Measurements from ENCODE around the gene MOCS2.
"Not testable (repeated sequence)": the region's sequence is repeated elsewhere in the genome, so short reads cannot be mapped to it uniquely, and the experiment has no call there.

Gene MOCS2, protein sequence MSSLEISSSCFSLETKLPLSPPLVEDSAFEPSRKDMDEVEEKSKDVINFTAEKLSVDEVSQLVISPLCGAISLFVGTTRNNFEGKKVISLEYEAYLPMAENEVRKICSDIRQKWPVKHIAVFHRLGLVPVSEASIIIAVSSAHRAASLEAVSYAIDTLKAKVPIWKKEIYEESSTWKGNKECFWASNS

DNA sequence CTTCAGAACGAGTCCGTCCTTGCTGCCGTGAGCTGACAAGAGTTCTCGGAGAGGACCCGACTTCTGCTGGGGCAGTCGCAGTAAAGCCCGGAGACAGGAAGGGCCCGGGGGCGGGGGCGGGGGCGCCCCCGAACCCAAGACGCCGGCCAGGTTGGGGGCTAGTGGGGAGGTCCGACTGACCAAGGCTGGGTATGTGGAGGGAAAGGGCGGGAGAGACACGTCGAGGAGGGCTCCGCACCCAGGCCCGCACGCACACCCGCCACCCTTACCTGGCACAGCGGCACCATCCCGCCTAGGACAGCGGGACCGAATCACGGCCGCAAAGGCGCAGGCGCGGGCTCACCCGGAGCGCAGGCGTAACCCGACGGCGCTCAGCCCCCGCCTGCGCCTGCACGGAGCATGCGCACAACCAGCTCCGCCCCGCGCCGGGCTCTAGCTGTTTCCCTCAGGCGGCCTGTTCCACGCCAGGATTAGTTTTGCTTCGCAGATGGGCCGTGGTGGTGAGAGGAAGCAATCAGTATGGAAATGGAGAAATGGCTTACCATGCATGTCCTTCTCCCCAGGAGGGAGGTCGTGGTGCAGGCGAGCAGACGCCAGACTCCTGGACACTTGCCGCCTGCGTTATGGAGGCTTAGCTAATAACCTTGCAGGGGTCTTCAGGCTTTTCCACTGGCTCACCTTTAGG lies at the start of gene MOCS2:
TSS of gene MOCS2 (minus strand) at position 315 of the 685 bp plus-strand sequence. CDS start 2,583 bp downstream, outside the sequence.
- in situ Hi-C loops (cut with MboI; ENCODE audit: low pct_unique_long_range_greater_than_20kb, low sequenced_read_pairs) = no loop called here

DNA sequence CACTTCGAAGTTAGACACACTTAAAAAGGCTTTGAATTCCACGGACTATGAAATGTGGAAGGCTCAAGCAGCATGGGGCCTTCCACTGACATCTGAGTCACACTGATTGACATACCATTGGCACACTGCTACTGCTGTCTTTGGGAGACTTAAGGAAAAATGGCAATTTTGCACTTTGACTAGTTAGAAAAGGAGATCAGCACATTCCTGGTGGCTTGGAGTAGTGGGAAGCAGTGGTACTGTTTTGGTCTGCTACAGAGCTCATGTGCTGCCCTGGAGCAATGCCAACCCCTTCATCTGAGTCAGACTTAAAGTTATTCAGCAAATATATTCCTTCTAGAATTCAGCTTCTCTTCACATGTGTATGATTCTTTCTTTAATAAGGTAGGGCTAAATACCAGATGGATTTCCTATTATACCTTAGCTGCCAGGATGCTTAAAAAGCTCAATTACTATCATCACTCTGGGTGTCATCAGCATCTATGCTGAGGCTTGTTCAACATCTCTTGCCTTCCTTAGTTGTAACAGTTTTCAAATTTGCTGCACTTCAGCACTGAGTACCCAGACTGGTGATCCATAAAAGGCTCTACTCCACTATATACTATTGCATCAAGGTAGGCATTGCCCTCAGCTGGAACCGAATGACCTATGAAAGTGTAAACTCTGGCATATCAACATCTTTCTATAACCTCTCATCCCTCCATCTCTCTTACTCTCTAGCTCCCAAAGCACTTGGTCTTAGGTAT lies 42.3 kb upstream of the MOCS2 start:
- DNase-seq = no peak
- in situ Hi-C loops (cut with MboI; ENCODE audit: low pct_unique_long_range_greater_than_20kb, low sequenced_read_pairs) = no loop called here

More for the DNA sequence above, at the start of gene MOCS2:
- DNase-seq = peak; percentile 93

DNA sequence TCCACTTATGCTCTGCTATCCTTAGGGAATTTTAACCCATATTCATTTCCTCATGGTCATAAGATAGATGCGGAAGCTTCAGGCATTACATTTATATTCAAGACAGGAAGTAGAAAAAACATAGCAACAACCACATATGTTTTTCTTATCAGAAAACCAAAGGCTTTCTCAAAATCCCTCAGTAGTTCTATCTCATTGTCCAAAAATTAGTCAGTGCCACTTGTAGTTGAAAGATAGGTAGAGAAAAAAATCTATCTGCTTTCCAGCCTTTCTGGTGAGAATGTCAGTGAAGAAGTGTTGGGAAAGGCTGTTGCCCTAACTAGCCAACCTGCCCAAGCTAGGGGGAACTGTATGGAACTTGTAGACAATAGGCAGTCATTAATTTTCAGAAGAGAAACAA lies 23.5 kb upstream of the MOCS2 start:
- DNase-seq = no peak
- in situ Hi-C loops (cut with MboI; ENCODE audit: low pct_unique_long_range_greater_than_20kb, low sequenced_read_pairs) = no loop called here

DNA sequence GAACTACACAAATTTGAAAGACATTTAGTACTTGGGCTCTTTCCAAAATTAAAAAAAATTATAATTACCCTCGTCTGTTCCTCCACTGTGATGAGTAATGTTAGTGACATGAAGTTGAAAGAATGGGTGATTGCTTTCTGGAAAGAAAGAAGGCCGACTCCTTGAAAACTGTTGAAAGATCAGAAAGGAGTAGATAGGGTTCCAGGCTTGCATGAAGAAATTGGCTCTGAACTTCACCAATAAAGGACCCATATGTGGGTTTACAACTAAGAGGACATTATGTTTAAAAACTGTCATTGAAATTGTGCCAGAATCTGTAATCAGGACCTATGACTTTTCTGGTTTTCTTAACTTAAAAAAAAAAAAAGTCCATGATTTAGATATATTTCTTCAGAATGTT lies 20.7 kb upstream of the MOCS2 start:
- in situ Hi-C loops (cut with MboI; ENCODE audit: low pct_unique_long_range_greater_than_20kb, low sequenced_read_pairs) = no loop called here
- no peak for DNase-seq

DNA sequence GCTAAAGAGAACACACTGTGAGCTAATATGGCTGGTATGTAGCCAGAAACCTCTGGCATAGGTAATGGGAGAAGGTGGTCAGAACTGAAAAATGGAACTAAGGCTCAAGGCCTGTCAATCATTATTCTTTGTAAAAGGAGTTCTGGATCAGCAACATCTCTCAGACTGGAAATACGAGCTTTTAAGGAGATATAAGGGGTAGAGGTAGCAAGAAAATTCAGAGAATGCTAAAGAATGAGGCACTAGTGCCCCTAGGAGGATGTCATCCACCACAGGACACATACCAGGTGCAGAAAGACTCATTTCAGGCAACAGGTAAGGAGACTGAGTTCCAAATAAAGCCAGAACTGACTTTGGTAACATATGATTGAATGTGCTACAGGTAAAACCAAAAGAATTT lies 18.9 kb upstream of the MOCS2 start:
- in situ Hi-C loops (cut with MboI; ENCODE audit: low pct_unique_long_range_greater_than_20kb, low sequenced_read_pairs) = no loop called here
- no peak for DNase-seq

DNA sequence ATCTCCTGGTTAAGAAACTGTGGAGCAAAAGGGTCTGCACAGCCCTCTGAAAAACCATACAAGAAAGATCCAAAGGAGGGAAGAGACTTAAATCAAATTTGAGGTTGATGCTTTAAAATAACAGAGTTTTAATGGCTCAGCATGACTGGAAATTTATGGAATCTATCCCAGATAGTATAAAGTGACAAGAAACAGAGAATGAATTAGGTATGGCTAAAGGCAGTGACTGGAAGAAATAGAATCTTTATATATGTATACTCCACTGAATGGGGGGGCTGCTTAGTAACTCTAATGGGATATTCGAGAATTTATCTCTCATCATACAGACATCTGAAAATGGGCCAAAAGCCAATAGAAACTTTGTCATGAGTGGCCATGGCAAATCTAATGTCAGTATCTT lies 17.6 kb upstream of the MOCS2 start:
- no peak for DNase-seq
- in situ Hi-C loops (cut with MboI; ENCODE audit: low pct_unique_long_range_greater_than_20kb, low sequenced_read_pairs) = no loop called here

DNA sequence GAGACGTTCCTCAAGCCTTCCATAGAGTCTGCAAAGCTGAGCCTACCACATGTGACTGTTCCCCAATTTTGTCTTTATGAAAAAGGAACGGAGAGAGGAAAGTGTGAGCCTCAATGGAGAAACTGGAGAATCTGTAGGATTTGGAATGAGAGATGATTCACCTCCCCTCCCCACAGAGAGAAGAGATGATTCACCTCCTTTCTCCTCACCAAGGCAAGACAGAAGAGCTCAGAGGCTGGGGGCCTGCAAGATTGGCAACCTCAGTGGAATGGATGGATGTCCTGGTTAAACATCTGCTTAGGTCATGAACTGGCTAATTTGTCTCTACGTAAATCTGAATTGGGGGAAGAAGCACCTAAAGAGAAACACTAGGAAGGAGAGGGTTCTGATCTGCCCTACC lies 17.0 kb upstream of the MOCS2 start:
- in situ Hi-C loops (cut with MboI; ENCODE audit: low pct_unique_long_range_greater_than_20kb, low sequenced_read_pairs) = no loop called here
- no peak for DNase-seq

DNA sequence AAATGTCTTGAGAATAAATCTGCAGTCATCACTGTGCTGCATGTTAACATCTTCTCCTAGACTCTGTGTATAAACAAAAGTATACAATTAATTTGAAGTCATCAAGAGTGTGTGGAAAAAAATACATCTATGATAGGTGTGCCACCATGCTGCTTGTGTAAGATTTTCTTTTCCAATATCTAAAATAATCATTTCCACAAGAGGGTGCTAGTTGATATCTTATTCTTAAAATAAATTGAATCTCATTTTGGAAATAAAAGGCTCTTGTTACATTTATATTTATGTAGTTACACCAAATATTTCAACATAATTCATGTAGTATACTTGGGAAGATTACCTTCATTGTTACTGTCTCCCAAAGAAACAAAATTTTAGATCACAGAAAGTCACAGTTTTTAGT lies 14.1 kb upstream of the MOCS2 start:
- peak; percentile 12 for DNase-seq
- in situ Hi-C loops (cut with MboI; ENCODE audit: low pct_unique_long_range_greater_than_20kb, low sequenced_read_pairs) = no loop called here

DNA sequence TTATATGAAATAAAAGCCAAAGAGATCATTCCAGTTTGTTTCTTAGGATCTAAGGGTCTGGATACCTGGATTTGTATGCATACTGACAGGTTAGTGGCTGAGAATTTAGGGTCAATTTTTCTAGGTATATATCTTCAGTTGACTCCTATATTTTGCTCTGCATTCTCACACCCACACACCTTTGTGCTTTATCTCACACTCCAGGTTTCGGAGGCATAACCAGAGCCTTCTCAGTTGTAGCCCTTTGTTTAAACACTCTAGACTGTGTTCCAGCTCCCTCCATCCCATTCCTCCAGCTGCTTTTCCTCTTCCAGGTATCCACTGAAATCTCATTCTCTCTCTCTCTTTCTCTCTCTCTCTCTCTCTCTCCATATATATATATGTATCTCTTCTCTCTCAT lies 10.6 kb upstream of the MOCS2 start:
- DNase-seq = no peak
- in situ Hi-C loops (cut with MboI; ENCODE audit: low pct_unique_long_range_greater_than_20kb, low sequenced_read_pairs) = no loop called here

DNA sequence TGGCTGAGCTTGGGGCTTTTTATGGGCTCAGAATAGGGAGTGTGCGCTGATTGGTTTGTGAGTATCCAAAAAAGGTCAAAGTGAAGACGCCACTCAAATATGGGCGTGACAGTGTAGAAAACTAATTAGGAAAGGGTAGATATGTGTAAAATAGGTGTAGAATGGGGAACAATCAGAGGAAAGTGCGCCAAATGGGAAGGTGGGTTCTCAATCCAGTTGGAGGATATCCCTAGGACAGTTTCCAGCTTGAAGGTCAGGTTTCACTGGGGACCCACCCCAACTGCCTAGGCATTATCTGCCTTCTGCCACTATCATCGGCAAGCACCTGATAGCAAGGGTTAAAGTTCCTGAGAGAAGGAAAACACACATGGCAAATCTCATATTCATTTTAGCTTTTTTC lies 9.3 kb upstream of the MOCS2 start:
- no peak for DNase-seq
- in situ Hi-C loops (cut with MboI; ENCODE audit: low pct_unique_long_range_greater_than_20kb, low sequenced_read_pairs) = no loop called here

DNA sequence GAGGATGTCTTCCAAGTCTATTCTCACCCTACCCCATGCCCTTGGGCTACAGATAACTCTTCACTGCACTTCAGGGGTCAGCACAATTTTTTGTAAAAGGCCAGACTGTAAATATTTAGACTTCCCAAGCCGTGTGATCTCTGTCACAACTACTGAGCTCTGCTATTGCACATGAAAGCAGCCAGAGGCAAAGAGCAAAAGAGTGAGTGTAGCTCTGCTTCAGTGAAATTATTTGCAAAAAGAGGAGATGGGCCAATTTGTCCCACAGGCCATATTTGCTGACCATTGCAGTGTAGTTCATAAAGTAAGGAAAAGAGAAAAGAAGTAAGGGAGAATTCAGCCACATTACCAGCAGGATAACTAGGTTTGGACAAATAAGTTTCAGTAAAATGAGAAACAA lies 7.0 kb upstream of the MOCS2 start:
- DNase-seq = no peak
- in situ Hi-C loops (cut with MboI; ENCODE audit: low pct_unique_long_range_greater_than_20kb, low sequenced_read_pairs) = no loop called here

DNA sequence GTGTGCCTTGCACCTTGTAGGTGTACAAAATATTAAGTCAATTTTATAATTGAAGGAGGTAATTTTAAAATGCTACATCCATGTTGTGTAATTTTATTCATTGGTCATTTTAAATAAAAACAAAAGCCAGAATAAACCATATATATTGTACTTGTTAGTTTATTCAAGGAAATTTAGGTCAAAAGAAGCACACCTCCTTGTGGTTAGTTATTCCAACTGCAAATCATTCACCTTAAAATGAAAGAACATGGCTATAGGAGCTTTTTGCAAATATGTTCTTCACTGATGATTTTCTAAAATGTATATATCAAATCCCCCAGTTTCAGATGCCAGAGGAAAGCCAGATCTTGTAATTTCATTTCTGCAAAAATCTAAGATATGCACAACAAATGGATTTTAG lies 5.4 kb upstream of the MOCS2 start:
- in situ Hi-C loops (cut with MboI; ENCODE audit: low pct_unique_long_range_greater_than_20kb, low sequenced_read_pairs) = no loop called here
- DNase-seq = peak; percentile 40

DNA sequence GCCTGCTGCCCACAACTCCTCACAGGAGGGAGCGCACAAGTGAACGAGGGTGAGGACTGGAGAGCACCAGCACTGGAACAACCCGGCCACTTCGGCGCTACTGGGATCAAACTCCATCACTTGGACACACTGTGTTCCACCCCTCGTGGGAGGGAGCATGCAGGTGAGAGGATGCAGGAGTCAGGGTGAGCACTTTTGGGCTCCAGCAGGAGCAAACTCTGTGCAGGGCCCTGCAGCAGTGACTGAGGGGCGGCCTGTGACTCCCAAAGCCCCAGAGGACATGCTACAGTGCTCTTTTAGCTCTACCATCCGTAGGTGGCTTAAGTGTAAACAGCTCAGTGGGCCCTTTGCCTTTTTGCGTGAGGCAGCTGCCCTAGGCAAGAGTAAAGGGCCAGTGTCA lies 4.4 kb upstream of the MOCS2 start:
- no peak for DNase-seq
- in situ Hi-C loops (cut with MboI; ENCODE audit: low pct_unique_long_range_greater_than_20kb, low sequenced_read_pairs) = no loop called here

DNA sequence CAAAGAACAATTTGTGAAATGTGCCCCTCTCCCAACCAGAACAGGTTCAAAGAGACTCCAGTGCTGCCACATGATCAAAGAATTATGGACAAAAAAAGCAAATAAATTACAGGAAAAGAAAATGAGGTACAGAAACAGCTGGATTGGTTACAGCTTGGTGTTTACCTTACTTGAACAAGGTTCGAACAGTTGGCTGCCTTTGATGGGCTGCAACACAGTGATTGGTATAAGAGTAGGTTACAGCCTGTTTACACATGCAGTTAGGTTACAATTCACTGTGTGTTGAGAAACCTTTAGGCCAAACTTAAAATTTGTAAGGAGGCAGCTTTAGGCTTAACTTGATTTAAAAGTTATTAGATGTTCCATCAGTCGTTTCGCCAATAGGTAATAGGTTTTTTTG lies 3.4 kb upstream of the MOCS2 start:
- DNase-seq = no peak
- in situ Hi-C loops (cut with MboI; ENCODE audit: low pct_unique_long_range_greater_than_20kb, low sequenced_read_pairs) = no loop called here

DNA sequence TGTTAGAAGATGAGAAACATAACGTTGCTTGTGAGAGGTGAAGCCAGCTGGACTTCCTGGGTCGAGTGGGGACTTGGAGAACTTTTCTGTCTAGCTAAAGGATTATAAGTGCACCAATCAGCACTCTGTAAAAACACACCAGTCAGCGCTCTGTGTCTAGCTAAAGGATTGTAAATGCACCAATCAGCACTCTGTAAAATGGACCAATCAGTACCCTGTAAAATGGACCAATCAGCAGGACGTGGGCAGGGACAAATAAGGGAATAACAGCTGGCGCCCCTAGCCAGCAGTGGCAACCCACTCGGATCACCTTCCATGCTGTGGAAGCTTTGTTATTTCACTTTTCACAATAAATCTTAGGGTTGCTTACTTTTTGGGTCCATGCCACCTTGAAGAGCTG lies 2.8 kb upstream of the MOCS2 start:
- DNase-seq; in situ Hi-C loops (cut with MboI; ENCODE audit: low pct_unique_long_range_greater_than_20kb, low sequenced_read_pairs): not testable (repeated sequence)

DNA sequence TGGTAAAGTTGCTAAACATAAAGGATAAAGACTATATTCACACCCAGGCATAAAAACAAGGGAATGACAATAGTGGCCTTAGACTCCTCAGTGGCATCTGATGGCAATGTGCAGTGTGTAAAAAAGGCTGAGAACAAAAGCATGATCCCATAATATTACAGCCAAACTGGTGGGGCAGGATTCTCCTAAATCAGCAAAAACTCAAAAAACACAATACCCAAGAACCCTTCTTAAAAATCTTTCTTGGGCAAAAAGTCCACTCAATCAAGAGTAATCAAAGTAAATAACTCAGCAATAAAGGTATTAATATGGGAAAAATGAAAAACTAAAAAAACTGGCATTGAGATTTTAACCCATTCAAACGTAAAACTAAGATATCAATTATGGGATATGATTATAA lies 1.6 kb upstream of the MOCS2 start:
- in situ Hi-C loops (cut with MboI; ENCODE audit: low pct_unique_long_range_greater_than_20kb, low sequenced_read_pairs) = no loop called here
- no peak for DNase-seq

DNA sequence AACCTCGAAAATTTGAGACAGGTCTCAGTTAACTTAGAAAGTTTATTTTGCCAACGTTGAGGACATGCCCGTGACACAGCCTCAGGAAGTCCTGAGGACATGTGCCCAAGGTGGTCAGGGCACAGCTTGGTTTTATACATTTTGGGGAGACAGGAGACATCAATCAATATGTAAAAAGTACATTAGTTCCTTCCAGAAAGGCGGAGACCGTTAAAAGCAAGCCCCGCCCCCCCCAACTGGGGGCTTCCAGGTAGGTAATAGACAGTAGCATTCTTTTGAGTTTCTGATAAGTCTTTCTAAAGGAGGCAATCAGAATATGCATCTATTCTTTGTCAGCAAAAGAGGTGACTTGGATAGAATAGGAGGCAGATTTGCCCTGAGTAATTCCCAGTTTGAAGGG lies 599 bp upstream of the MOCS2 start:
- no peak for DNase-seq
- in situ Hi-C loops (cut with MboI; ENCODE audit: low pct_unique_long_range_greater_than_20kb, low sequenced_read_pairs) = no loop called here

DNA sequence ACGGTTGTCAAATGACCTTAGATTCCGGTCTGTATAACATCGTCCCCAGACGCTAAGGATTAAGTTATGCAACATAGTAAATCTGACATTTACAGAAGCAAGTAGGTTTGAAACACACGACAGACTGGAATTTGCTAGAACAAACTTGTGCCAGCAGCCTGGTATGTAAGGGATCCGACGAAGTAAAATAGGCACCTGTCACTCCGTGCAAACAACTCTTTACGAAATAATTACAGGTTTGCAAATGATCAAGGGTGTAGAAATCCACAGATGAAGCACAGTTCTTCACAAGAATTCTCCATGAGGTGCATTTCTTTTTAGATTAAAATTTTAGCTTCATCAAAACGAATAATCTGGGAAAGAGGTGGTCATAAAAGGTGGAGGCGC lies 508 bp downstream of the MOCS2 start:
- peak; percentile 53 for DNase-seq
- in situ Hi-C loops (cut with MboI; ENCODE audit: low pct_unique_long_range_greater_than_20kb, low sequenced_read_pairs) = no loop called here

DNA sequence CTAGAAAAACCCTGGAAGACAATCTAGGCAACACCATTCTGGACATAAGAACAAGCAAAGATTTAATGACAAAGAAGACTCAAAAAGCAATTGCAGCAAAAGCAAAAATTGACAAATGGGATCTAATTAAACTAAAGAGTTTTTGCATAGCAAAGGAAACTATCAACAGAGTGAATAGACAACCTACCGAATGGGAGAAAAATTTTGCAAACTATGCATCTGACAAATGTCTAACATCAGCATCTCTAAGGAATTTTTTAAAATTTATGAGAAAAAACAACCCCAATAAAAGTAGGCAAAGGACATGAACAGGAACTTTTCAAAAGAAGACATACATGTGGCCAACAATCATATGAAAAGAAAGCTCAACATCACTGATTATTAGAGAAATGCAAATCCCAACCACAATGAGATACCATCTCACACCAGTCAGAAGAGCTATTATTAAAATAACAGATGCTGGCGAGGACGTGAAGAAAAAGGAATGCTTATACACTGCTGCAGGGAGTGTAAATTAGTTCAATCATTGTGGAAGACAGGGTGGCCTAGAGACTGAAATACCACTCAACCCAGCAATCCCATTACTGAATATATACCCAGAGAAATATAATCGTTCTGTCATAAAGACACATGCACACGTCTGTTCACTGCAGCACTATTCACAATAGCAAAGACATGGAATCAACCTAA lies 3.8 kb downstream of the MOCS2 start:
- in situ Hi-C loops (cut with MboI; ENCODE audit: low pct_unique_long_range_greater_than_20kb, low sequenced_read_pairs) = no loop called here
- no peak for DNase-seq

DNA sequence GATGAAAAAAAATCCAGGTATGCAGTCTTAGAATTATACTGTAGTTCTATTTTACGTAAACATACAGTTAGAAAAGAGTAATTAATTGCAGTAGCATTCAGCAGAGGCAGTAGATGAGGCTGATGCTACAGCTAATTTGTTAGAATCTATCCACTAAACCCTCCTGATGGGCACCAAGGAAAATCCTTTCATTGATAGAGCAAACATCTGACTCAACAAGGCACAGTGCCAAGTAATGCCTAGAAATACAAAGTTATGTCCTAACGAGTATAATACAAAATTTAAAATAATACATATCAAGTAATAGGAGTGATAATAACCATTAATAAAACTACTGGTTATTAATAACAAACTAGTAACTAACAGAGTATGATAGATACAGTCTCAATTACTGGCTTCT lies 9.0 kb downstream of the MOCS2 start:
- in situ Hi-C loops (cut with MboI; ENCODE audit: low pct_unique_long_range_greater_than_20kb, low sequenced_read_pairs) = no loop called here
- DNase-seq = no peak

Data from KBM-7 (cell line).